Neuronal stem cell (in vitro differentiated cells): ENCODE data around the gene TUBB1.

Experiments used
- DNase-seq: peaks from one replicate; pipeline ENCODE4 v3.0.0-alpha.2; 2013; ENCODE audit warnings: low spot score
- H2AFZ ChIP-seq: one replicate; pipeline ENCODE4 v1.6.1; 2013; ENCODE audit warnings: mild to moderate bottlenecking, low read length, inconsistent platforms
- H2AK5ac ChIP-seq: 2 replicates; pipeline ENCODE4 v1.6.1; 2013; ENCODE audit warnings: low read depth, mild to moderate bottlenecking, inconsistent platforms, low read length, moderate library complexity, mixed read lengths
- H2BK120ac ChIP-seq: 2 replicates; pipeline ENCODE4 v1.6.1; 2013; ENCODE audit warnings: low read depth, mild to moderate bottlenecking, inconsistent platforms, low read length, moderate library complexity, mixed read lengths
- H2BK12ac ChIP-seq: one replicate; pipeline ENCODE4 v1.6.1; 2013; ENCODE audit warnings: low read length, inconsistent platforms
- H2BK15ac ChIP-seq: 2 replicates; pipeline ENCODE4 v1.6.1; 2013; ENCODE audit warnings: mild to moderate bottlenecking, low read length, inconsistent platforms, mixed read lengths
- H2BK5ac ChIP-seq: one replicate; pipeline ENCODE4 v1.6.1; 2013; ENCODE audit warnings: inconsistent platforms, mild to moderate bottlenecking, low read length, moderate library complexity
- H3K14ac ChIP-seq: one replicate; pipeline ENCODE4 v1.6.1; 2013; ENCODE audit warnings: low read length, inconsistent platforms
- H3K18ac ChIP-seq: 2 replicates; pipeline ENCODE4 v1.6.1; 2013; ENCODE audit warnings: low read length, inconsistent platforms
- H3K23ac ChIP-seq: 2 replicates; pipeline ENCODE4 v1.6.1; 2013; ENCODE audit warnings: low read depth, mild to moderate bottlenecking, mixed read lengths, low read length, inconsistent platforms; ENCODE audit not compliant: poor library complexity
- H3K27ac ChIP-seq: replicated peaks from 3 replicates; pipeline ENCODE4 v1.5.1; 2013; ENCODE audit warnings: low read length, inconsistent platforms
- H3K27me3 ChIP-seq, 3 experiments: 2 replicates each; pipeline ENCODE4 v1.6.1; 2013; ENCODE audit warnings: low read length in 3 of 3, mild to moderate bottlenecking in 2 of 3, inconsistent platforms in 1 of 3, low read depth in 1 of 3, mixed read lengths in 1 of 3, moderate library complexity in 1 of 3; ENCODE audit not compliant: control insufficient read depth in 3 of 3, insufficient read depth in 3 of 3
- H3K36me3 ChIP-seq, 2 donors: replicated peaks in 1 of 2; 2 replicates each; pipeline ENCODE4 v1.6.1; 2013; ENCODE audit warnings: low read length in 2 of 2; ENCODE audit not compliant: control insufficient read depth in 2 of 2, insufficient read depth in 2 of 2
- H3K4ac ChIP-seq: 2 replicates; pipeline ENCODE4 v1.6.1; 2013; ENCODE audit warnings: inconsistent platforms, mild to moderate bottlenecking, low read length, moderate library complexity
- H3K4me1 ChIP-seq, 2 donors: 1 replicate in 1 of 2; 2 replicates in 1 of 2; pipeline ENCODE4 v1.6.1; 2013; ENCODE audit warnings: low read length in 2 of 2, low read depth in 1 of 2; ENCODE audit not compliant: control insufficient read depth in 2 of 2, insufficient read depth in 1 of 2
- H3K4me2 ChIP-seq: one replicate; pipeline ENCODE4 v1.6.1; 2013; ENCODE audit warnings: mild to moderate bottlenecking, low read length, inconsistent platforms; ENCODE audit not compliant: insufficient read depth, poor library complexity, severe bottlenecking
- H3K4me3 ChIP-seq, 2 donors: 2 replicates each; pipeline ENCODE4 v1.5.1; 2013; ENCODE audit warnings: low read length in 2 of 2, mild to moderate bottlenecking in 2 of 2, inconsistent platforms in 1 of 2, moderate library complexity in 1 of 2
- H3K79me1 ChIP-seq: one replicate; pipeline ENCODE4 v1.6.1; 2013; ENCODE audit warnings: low read depth, mild to moderate bottlenecking, inconsistent platforms, low read length, moderate library complexity
- H3K9ac ChIP-seq: one replicate; pipeline ENCODE4 v1.6.1; 2013; ENCODE audit warnings: mild to moderate bottlenecking, low read depth, low read length, inconsistent platforms; ENCODE audit not compliant: poor library complexity
- H3K9me3 ChIP-seq, 2 donors: replicated peaks in 1 of 2; 2 replicates each; pipeline versions ENCODE3 to v1.6.1; 2013; ENCODE audit warnings: low read length in 2 of 2, mild to moderate bottlenecking in 2 of 2, inconsistent platforms in 1 of 2, low read depth in 1 of 2, mixed read lengths in 1 of 2, moderate library complexity in 1 of 2; ENCODE audit not compliant: control insufficient read depth in 2 of 2, insufficient read depth in 1 of 2
- H4K8ac ChIP-seq: one replicate; pipeline ENCODE4 v1.6.1; 2013; ENCODE audit warnings: low read depth, mild to moderate bottlenecking, inconsistent platforms, low read length, moderate library complexity
- H4K91ac ChIP-seq: one replicate; pipeline ENCODE4 v1.6.1; 2013; ENCODE audit warnings: low read length, low read depth, mild to moderate bottlenecking, inconsistent platforms; ENCODE audit not compliant: poor library complexity
- WGBS, 2 donors: extraction: QIAGEN DNeasy Blood & Tissue Kit; methylation state at CpG; one replicate each; pipeline ENCODE4 v1.1.7; 2013; ENCODE audit warnings: missing lambda C conversion rate in 2 of 2, mixed read lengths in 1 of 2; ENCODE audit not compliant: insufficient read length in 2 of 2, insufficient replicate concordance in 1 of 2; ENCODE audit errors: extremely low coverage in 2 of 2; 5-methylcytosine and 5-hydroxymethylcytosine counted together

The TUBB1 gene

GRCh38 chr20:59001068-59001448, 18.2 kb upstream of the TUBB1 start:
- Histone ChIP-seq H3K4ac (no peak overlapping the region), H3K9me3 (no peaks in the 10 kb centered on the region), H3K79me1 (no peaks in the 10 kb centered on the region), H2BK5ac (no peak overlapping the region), H3K18ac (no peak overlapping the region), H2AFZ (no peak overlapping the region), H3K4me3 (no peak overlapping the region), H3K9ac (peak overlapping the region; percentile 50), H4K8ac (no peak overlapping the region), H3K27ac (no peak overlapping the region), H2BK12ac (peak overlapping the region; percentile 14), H3K14ac (peak overlapping the region; percentile 77), H2AK5ac (peak overlapping the region; percentile 71), H3K4me2 (no peak overlapping the region), H4K91ac (no peak overlapping the region), H3K27me3 (no peaks in the 10 kb centered on the region), H2BK15ac (no peak overlapping the region), H3K23ac (no peak overlapping the region), H3K4me1 (peaks cover 8 to 10% of the 10 kb centered on the region in 2 donors), H3K36me3 (peaks cover 8 to 13% of the 10 kb centered on the region in 2 donors), H2BK120ac (no peak overlapping the region)
- no peak for DNase-seq
- WGBS, 2 donors: no CpG with 5 or more reads among the region's 13 CpGs

GRCh38 chr20:59001449-59002171, 17.6 kb upstream of the TUBB1 start:
- Histone ChIP-seq H3K9me3 (no peaks in the 10 kb centered on the region), H2BK5ac (no peak overlapping the region), H3K23ac (no peak overlapping the region), H3K36me3 (peaks cover 8% of the 10 kb centered on the region in 2 donors), H3K27me3 (no peaks in the 10 kb centered on the region), H3K9ac (peak overlapping the region; percentile 50), H2BK15ac (no peak overlapping the region), H4K91ac (no peak overlapping the region), H4K8ac (no peak overlapping the region), H3K4me3 (no peak overlapping the region), H3K14ac (peak overlapping the region; percentile 77), H3K79me1 (peaks cover 5% of the 10 kb centered on the region), H3K4me1 (peaks cover 10 to 13% of the 10 kb centered on the region in 2 donors), H3K18ac (no peak overlapping the region), H3K4me2 (no peak overlapping the region), H2AFZ (no peak overlapping the region), H2AK5ac (peak overlapping the region; percentile 71), H3K27ac (no peak overlapping the region), H2BK12ac (peak overlapping the region; percentile 14), H2BK120ac (no peak overlapping the region), H3K4ac (no peak overlapping the region)
- no CpG with 5 or more reads among the region's 27 CpGs for WGBS, 2 donors
- DNase-seq: no peak

- no peak overlapping the region for H4K8ac ChIP-seq
- no peak overlapping the region for H2BK12ac ChIP-seq
- peak overlapping the region; percentile 1 for H2BK5ac ChIP-seq
- no peak overlapping the region for H3K4ac ChIP-seq
- H3K9me3 ChIP-seq: no peaks in the 10 kb centered on the region
- H3K4me1 ChIP-seq: peaks cover 10 to 14% of the 10 kb centered on the region in 2 donors
- no peak overlapping the region for H3K9ac ChIP-seq
- no peak overlapping the region for H2AK5ac ChIP-seq
- H3K27me3 ChIP-seq: no peaks in the 10 kb centered on the region
- no peak overlapping the region for H3K4me2 ChIP-seq
- no peak overlapping the region for H3K23ac ChIP-seq
- H4K91ac ChIP-seq: no peak overlapping the region
- H3K79me1 ChIP-seq: peaks cover 5% of the 10 kb centered on the region
- H3K27ac ChIP-seq: no peak overlapping the region
- H2AFZ ChIP-seq: peak overlapping the region; percentile 79
- H2BK15ac ChIP-seq: no peak overlapping the region
- no peak for DNase-seq
- no peak overlapping the region for H3K4me3 ChIP-seq
- no CpG with 5 or more reads among the region's 8 CpGs for WGBS, 2 donors
- H2BK120ac ChIP-seq: no peak overlapping the region
- H3K36me3 ChIP-seq: peaks cover 4 to 8% of the 10 kb centered on the region in 2 donors
- H3K18ac ChIP-seq: peak overlapping the region; percentile 64
- no peak overlapping the region for H3K14ac ChIP-seq
Measured at GRCh38 chr20:59002388-59002787, 16.8 kb upstream of the TUBB1 start.

- H4K8ac ChIP-seq: no peak overlapping the region
- no peak overlapping the region for H3K9ac ChIP-seq
- H3K4ac ChIP-seq: no peak overlapping the region
- no peaks in the 10 kb centered on the region for H3K9me3 ChIP-seq
- H3K27me3 ChIP-seq: no peaks in the 10 kb centered on the region
- H2BK5ac ChIP-seq: peak overlapping the region; percentile 1
- H2BK120ac ChIP-seq: no peak overlapping the region
- H3K4me3 ChIP-seq: no peak overlapping the region
- no peak overlapping the region for H3K14ac ChIP-seq
- no peak overlapping the region for H3K27ac ChIP-seq
- H2AFZ ChIP-seq: peak overlapping the region; percentile 79
- H2AK5ac ChIP-seq: no peak overlapping the region
- H3K79me1 ChIP-seq: peaks cover 5% of the 10 kb centered on the region
- peak overlapping the region; percentile 16 for H3K18ac ChIP-seq
- no peak overlapping the region for H3K23ac ChIP-seq
- no CpG with 5 or more reads among the region's 17 CpGs for WGBS, 2 donors
- H3K4me1 ChIP-seq: peaks cover 10 to 16% of the 10 kb centered on the region in 2 donors
- H4K91ac ChIP-seq: no peak overlapping the region
- DNase-seq: no peak
- H2BK15ac ChIP-seq: no peak overlapping the region
- no peak overlapping the region for H3K4me2 ChIP-seq
- H3K36me3 ChIP-seq: peaks cover 0 to 5% of the 10 kb centered on the region in 2 donors
- H2BK12ac ChIP-seq: no peak overlapping the region
Measured at GRCh38 chr20:59002874-59003399, 16.3 kb upstream of the TUBB1 start.
